Measurements from ENCODE around the gene ABCB4. TPM values are rescaled to one million over a fixed set of nuclear protein-coding genes. Genes with fewer than 3 reads are reported as not detected.
A peak's percentile ranks its signal among the peaks of the same experiment; 100 is the strongest.
"Not testable (repeated sequence)": the region's sequence is repeated elsewhere in the genome, so short reads cannot be mapped to it uniquely, and the experiment has no call there.

ABCB4 gene
- total and polyA plus RNA-seq, 8 donors: 0.11 to 2.1 (median 0.22) TPM

GRCh38 chr7:87463982-87464381 is 11.5 kb downstream of the ABCB4 start:
- WGBS, 2 donors: 65% methylated on average over 2 of the region's 2 CpGs
- intact Hi-C loops (cut with DNase I): no loop called here
- Histone ChIP-seq H3K4me3 (no peak overlapping the region), H3K27me3 (peaks cover 0 to 5% (median 0%) of the 10 kb centered on the region in 4 donors), H3K27ac (no peak overlapping the region), H3K9me3 (no peaks in the 10 kb centered on the region), H3K4me1 (no peaks in the 10 kb centered on the region), H3K36me3 (no peaks in the 10 kb centered on the region)
- ATAC-seq (peak in 1 of 4 donors; percentile 26), DNase-seq (no peak), FAIRE-seq (no peak)
- no peak for TF ChIP-seq CTCF (IDR thresholded peaks at IDR 0.05)

GRCh38 chr7:87460444-87460843 is 15.0 kb downstream of the ABCB4 start:
- H3K27me3 ChIP-seq; H3K27ac ChIP-seq; H3K9me3 ChIP-seq; ATAC-seq; FAIRE-seq; DNase-seq; H3K4me1 ChIP-seq; intact Hi-C loops (cut with DNase I); H3K36me3 ChIP-seq; H3K4me3 ChIP-seq: not testable (repeated sequence)
- 75 to 81% methylated on average over 3 of the region's 3 CpGs for WGBS, 2 donors

GRCh38 chr7:87459941-87460340 is 15.5 kb downstream of the ABCB4 start:
- H3K27me3 ChIP-seq: peaks cover 0 to 9% (median 0%) of the 10 kb centered on the region in 4 donors
- DNase-seq (no peak), FAIRE-seq (no peak), ATAC-seq (no peak)
- no peaks in the 10 kb centered on the region for H3K36me3 ChIP-seq
- H3K4me1 ChIP-seq: no peaks in the 10 kb centered on the region
- TF ChIP-seq CTCF (IDR thresholded peaks at IDR 0.05): no peak
- intact Hi-C loops (cut with DNase I): no loop called here
- whole genome bisulfite sequencing, 2 donors: 71 to 88% methylated on average over 2 of the region's 2 CpGs
- no peak overlapping the region for H3K4me3 ChIP-seq
- H3K9me3 ChIP-seq: no peaks in the 10 kb centered on the region
- no peak overlapping the region for H3K27ac ChIP-seq

GRCh38 chr7:87458148-87458547 is 17.3 kb downstream of the ABCB4 start:
- DNase-seq (no peak), ATAC-seq (no peak), FAIRE-seq (no peak)
- Histone ChIP-seq H3K36me3 (no peaks in the 10 kb centered on the region), H3K27ac (no peak overlapping the region), H3K27me3 (peaks cover 0 to 9% (median 0%) of the 10 kb centered on the region in 4 donors), H3K4me3 (no peak overlapping the region), H3K9me3 (no peaks in the 10 kb centered on the region), H3K4me1 (no peaks in the 10 kb centered on the region)
- TF ChIP-seq CTCF (IDR thresholded peaks at IDR 0.05): no peak
- 48 to 55% methylated on average over 3 of the region's 3 CpGs for WGBS, 2 donors
- intact Hi-C loops (cut with DNase I): no loop called here

- no peak for DNase-seq
- FAIRE-seq: no peak
- no peak for ATAC-seq
- Histone ChIP-seq H3K4me3 (no peak overlapping the region), H3K27ac (no peak overlapping the region), H3K4me1 (no peaks in the 10 kb centered on the region), H3K27me3 (peaks cover 0 to 9% (median 0%) of the 10 kb centered on the region in 4 donors), H3K9me3 (no peaks in the 10 kb centered on the region), H3K36me3 (no peaks in the 10 kb centered on the region)
- TF ChIP-seq CTCF (IDR thresholded peaks at IDR 0.05): no peak
- intact Hi-C loops (cut with DNase I): no loop called here
- 24 to 25% methylated on average over 2 of the region's 2 CpGs for WGBS, 2 donors
Measured at GRCh38 chr7:87456247-87456646, 19.2 kb downstream of the ABCB4 start.
